GM19035 (cell line): ENCODE data around the gene OR2T8.

Experiments
- ATAC-seq: cut with Tn5 transposase; IDR thresholded peaks from one replicate; pipeline ENCODE4 v1.9.1; 2021; ENCODE audit not compliant: unreplicated experiment

OR2T8 gene, protein sequence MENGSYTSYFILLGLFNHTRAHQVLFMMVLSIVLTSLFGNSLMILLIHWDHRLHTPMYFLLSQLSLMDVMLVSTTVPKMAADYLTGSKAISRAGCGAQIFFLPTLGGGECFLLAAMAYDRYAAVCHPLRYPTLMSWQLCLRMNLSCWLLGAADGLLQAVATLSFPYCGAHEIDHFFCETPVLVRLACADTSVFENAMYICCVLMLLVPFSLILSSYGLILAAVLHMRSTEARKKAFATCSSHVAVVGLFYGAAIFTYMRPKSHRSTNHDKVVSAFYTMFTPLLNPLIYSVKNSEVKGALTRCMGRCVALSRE

DNA sequence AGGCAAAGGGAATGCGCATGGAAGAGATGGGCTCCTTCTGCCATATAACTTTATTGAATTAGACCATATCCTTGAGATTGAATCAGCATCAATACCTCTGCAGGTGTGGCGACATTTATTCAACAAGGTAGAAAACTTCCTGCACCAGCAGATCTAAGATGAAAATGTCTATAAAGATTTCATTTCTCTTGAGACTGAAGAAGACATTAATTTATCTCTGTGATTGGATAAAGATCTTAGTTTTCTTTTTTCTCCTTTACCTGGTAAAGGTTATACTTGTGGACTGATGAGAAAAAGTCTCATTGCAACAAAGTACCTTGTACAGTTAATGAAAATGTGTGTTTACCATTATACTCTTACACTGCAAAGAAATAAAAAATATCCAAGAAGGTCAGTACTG is at the start of gene OR2T8:
OR2T8 (plus strand) TSS at position 301 of the 400 bp plus-strand sequence. CDS start 766 bp downstream, outside the sequence.
- no peak for ATAC-seq

DNA sequence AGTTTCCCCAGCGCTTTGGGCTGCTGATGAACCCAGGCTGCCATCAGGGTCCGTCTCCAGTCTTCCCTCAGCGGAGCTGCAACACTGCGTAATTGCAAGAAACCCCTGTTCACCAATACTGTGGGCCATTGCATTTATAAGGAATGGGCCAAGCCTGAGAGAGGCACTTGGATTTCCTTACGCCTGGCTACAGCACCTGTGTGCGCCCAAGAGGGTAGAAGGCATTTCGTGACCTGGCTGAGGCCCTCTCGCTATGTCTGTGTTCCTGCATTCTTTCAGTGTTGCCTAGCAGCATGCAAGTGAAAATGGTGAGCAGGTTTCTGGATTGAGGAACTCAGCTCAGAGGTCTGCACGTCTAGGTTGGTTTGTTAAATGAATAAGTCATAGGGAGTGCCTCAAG is 36.7 kb upstream of the OR2T8 start:
- no peak for ATAC-seq

DNA sequence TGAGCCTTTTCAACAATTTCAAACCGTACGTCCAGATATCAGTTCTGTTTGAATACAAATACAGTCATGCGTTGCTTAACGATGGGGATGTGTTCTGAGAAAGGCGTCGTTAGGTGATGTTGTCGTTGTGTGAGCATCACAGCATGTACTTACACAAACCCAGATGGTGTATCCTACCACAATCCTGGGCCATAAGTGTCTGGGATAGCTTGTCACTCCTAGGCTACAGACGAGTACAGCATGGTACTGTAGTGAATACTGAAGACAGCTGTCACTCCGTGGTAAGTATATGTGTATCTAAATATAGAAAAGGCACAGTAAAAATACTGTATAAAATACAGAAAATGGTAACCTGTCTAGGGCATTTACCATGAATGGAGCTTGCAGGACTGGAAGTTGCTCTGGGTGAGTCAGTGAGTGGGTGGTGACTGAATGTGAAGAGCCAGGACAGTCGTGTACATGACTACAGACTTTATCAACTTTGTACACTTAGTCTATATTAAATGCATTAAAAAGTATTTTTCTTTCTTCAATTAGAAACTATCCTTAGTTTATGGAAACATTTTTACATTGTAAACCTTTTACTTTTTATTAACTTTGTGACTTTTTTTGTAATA is 35.1 kb upstream of the OR2T8 start:
- ATAC-seq = no peak

DNA sequence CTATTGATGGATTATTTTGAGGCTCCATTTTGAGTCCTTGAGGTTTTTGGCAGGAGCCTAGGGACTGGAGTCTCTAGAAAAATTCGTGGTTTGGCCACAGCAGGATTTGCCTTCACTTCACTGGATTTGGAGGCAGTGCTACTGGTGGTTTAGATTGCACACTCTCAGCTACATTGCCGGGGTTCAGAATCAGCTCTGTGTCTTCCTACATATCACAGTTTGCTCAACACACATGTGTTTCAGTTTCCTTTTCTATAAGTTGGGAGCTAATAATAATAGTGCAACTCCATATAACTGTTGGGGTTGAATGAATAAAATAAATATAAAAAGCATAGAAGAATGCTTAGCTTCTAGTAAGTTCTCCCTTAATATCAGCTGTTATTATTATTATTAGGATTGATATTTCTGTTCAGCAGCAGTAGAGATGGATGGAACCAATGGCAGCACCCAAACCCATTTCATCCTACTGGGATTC is 24.9 kb upstream of the OR2T8 start, which contains the start of gene OR2W3:
OR2W3 (plus strand) TSS at position 425 of the 475 bp plus-strand sequence; CDS start at position 425, 0 bp downstream.
- ATAC-seq = no peak

DNA sequence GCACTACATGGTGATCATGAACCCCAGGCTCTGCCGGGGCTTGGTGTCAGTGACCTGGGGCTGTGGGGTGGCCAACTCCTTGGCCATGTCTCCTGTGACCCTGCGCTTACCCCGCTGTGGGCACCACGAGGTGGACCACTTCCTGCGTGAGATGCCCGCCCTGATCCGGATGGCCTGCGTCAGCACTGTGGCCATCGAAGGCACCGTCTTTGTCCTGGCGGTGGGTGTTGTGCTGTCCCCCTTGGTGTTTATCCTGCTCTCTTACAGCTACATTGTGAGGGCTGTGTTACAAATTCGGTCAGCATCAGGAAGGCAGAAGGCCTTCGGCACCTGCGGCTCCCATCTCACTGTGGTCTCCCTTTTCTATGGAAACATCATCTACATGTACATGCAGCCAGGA is 24.1 kb upstream of the OR2T8 start:
- ATAC-seq = no peak

DNA sequence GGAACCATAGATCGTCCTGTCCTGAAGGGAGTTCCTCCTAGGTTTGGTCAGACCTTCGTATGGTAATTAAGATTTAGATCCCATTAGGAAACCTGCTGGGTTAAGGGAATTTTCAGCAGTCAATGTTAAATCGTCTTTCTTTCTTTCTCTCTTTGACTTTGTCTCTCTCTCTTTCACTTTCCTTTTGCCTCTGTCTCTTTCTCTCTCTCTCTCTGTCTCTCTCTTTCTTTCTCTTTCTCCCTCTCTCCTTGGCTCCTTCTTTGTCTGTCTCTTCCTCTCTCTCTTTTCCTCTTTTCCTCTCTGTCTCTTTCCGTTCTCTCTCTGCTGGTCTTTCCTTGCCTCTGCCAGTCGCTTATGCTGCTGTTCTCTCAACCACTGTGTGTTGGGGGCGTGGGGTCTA is 15.9 kb upstream of the OR2T8 start:
- no peak for ATAC-seq

DNA sequence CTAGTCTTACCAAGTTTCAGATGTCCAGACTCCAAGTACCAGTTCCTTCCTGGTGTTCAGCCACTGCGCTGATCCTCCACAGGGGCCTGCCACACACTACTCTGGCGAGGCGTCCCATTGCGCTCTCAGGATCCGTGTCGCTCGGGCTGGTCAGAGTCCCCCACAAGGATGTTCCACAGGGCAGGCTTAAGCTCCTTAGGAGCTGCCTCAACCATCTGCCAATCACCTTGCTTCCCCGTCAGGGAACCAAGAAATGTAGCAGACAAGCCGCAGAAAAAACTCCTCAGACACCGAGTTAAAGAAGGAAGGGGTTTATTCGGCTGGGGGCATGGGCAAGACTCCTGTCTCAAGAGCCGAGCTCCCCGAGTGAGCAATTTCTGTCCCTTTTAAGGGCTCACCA is 14.9 kb upstream of the OR2T8 start:
- no peak for ATAC-seq

DNA sequence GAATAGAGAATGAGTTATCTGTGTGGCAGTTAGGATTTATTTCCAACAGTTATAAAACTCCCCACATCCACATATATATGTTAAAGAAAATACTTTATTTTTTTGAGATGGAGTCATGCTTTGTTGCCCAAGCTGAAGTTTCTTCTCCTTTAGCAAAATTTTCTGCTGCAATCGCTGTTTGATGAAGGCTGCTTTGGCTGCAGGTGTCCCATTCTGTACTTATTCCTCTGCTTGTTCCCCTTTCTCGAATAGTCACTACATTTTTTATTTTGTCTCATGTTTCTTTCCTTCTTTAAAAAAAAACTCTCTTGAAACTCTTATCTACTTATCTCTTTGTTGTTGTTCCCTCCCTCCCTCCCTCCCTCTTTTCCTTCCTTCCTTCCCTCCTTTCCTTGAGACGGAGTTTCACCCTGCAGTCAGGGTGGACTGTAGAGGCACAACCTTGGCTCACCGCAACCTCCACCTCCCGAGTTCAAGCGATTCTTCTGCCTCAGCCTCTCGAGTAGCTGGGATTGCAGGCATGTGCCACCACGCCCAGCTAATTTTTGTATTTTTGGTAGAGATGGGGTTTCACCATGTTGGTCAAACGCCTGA is 14.0 kb upstream of the OR2T8 start:
- no peak for ATAC-seq

DNA sequence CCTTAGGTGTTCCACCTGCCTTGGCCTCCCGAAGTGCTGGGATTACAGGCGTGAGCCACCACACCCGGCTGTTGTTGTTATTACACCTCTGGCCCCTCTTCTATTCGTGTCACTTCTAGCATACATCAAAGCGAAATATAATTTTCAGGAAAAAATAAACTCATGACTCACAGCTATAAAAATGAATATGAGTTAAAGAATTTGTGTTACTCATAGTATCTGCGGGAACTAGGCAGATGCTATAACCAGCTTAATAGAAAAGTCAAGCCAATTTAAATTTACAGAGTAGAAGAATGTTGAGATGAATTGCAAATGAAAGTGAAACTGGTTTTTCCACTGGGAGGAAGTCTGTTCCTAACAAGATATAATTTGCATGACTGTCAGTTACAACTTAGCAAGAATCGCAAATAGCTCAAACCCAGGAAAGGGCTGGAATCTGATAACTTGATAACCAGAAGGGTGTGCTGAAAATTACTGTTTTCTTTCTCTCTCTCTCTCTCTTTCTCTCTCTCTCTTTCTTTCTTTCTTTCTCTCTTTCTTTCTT is 13.5 kb upstream of the OR2T8 start:
- ATAC-seq = peak; percentile 53

DNA sequence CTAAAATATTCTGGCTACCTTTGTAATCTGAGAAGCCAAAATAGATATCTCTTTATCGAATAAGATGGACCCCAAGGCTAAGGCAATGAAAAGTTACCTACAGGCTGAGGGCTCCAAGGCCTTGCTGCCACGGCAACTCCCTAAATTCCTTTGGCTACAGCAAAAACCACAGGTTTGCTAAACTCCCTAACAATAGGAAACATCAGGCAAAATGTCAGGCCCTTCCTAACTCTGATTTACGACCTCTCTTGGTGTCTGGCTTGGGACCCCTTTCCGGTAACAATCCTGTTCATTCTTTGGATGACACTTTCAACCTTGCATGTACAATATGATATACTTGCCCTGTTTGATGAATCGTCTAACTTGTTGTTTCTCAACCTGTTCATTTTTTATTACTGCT is 11.3 kb upstream of the OR2T8 start:
- no peak for ATAC-seq

DNA sequence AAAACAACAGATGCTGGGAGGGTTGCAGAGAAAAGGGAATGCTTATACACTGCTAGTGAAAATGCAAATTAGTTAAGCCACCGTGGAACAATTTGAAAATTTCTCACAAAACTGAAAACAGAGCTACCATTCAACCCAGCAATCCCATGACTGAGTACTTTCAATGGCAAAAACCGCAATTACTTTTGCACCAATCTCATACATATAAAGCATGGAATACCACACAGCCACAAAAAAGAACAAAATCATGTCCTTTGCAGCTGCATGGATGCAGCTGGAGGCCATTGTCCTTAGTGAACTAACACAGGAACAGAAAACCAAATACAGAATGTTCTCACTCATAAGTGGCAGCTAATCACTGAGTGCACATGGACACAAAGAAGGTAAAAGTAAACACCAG is 6.3 kb upstream of the OR2T8 start:
- ATAC-seq = no peak

DNA sequence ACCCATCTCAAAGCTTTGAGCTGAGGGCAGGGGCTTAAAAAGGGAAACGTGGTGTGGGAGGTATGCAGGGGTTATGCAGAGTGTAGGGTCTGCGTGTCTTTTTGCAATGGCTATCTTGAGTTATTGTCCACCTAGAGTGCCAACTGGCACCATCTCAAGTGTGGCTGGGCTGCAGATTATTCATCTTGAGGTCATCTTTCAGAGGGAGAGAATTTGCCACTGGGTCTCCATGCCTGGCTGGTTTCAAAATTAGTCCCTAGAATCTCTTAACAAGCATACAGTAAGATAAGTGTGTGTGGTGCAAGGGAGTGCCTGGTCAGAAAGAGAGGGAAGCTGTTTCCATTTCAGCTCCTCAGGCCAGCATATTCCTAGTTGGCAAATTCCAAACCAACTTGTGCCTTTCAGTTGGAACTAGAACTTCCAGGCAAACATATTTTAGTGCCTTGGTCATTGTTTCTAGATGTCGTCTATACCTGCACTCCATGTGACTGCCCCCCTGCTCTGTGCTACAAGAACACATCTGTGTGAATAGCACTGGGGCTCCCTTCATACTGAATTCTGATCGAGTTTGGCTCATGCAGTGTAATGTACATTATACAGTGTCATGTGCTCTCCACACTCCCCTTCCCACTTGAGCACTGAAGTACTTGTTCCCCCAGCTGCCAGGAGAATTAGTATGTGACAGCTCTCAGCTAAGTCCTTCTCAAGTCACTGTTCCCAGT is 5.0 kb upstream of the OR2T8 start:
- no peak for ATAC-seq

DNA sequence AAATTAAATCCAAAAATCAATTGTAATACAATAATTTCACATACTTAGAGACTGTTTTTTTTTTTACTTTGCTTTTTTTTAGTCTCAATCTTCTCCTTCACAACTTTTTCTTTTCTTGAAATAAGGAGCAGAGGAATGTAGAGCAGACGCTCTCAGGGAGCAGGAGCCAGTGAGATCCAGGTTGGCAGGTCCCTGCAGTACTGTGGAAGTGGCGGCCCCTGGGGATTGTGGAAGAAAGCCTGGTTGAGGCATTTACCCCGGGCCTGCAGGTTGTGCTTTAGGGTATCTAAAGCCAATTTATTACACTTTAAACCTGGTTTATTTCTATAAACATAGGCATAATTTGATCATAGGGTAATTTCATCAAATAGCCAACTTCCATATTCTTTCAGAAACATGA is 3.9 kb downstream of the OR2T8 start:
- ATAC-seq = no peak

DNA sequence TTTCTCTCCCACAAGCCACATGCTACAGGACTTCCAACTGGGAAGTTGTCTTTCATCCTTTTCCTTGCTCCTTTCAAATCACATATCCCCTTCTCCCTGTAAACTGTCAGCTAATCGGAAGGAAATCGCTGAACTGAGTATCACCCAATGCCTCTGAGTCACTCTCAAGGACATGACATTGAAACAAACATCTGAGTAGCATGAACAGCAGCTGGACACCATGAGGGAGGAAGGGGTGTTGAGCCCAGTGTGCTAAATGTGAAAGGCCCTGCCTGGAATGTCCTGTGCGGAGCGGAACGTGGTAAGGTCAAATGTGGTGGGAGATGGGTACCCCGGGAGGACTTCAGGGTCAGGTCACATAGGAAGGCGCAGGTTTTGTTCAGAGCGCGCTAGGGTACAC is 4.8 kb downstream of the OR2T8 start, which contains the start of gene OR2AJ1:
OR2AJ1 (plus strand) TSS at position 22 of the 400 bp plus-strand sequence. CDS start 8,880 bp downstream, outside the sequence.
- ATAC-seq = no peak

DNA sequence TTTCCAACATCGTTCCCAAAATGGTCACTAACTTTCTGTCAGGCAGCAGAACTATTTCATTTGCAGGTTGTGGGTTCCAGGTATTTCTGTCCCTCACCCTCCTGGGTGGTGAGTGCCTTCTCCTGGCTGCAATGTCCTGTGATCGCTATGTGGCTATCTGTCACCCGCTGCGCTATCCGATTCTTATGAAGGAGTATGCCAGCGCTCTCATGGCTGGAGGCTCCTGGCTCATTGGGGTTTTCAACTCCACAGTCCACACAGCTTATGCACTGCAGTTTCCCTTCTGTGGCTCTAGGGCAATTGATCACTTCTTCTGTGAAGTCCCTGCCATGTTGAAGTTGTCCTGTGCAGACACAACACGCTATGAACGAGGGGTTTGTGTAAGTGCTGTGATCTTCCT is 13.9 kb downstream of the OR2T8 start:
- ATAC-seq = no peak

DNA sequence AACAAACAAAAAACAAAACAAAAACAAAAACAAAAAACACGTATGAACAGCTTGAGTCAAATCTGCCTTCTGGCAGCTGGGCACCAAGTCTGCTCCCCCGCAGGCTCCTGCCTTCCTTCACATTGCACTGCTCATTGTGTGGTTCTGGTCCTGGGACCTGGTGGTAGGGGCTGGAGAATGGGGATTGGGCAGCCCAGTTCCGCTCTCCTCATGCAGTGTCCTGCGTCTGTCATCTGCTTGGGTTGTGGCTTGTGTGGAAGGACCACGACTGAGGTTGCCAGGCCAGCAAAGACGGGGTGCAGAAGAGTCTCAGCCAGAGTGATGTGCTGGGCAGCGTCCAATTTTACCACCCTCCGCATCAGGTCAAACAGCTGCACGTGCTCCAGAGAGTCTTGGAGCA is 15.7 kb downstream of the OR2T8 start:
- no peak for ATAC-seq

DNA sequence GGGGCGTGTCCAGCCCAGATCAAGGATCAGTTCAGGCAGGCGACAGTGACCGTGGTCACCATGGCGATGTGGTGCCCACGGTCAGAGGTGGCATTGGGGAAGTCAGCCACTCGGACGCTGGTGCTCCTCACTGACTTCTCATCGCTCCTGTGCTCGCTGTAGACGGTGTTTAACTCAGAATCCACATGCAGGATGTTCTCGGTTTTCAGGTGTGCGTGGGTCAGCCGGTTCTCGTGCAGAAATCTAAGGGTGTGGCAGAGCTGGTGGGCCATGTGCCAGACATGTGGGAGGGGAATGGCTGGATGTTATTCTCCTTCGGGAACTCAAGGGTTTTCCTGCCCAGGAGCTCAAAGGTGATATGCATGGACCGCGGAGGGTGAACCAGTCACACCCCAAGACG is 16.4 kb downstream of the OR2T8 start:
- no peak for ATAC-seq

DNA sequence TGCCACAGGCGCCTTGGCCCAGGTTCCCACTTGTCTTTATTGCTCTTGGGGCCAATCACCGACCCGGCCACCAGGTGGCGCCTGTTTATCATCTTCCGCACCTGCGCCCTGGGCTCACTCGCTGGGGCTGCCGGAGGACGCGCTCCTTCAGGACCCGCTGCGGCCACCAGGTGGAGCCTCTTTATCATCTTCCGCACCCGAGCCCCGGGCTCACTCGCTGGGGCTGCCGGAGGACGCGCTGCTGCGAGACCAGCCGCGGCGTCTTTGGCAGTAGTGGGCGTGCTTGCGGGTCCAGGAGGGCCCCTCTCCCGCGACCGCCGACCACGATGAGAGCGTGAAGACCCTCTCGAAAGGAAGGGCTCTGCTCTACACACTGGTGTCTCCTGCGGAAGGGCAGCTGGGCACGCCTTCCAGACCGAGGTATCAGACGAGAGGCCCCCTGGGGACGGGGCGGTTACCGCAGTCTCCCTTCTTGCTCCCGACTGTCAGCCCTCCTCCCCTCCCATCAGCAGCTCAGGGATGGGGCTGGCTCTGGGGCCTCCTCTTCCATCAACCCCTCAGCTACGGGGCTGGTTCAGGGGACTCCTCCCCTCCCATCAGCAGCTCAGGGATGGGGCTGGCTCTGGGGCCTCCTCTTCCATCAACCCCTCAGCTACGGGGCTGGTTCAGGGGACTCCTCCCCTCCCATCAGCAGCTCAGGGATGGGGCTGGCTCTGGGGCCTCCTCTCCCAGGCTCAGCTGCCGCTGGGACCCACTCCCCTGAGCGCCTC is 17.1 kb downstream of the OR2T8 start:
- ATAC-seq = peak; percentile 100

DNA sequence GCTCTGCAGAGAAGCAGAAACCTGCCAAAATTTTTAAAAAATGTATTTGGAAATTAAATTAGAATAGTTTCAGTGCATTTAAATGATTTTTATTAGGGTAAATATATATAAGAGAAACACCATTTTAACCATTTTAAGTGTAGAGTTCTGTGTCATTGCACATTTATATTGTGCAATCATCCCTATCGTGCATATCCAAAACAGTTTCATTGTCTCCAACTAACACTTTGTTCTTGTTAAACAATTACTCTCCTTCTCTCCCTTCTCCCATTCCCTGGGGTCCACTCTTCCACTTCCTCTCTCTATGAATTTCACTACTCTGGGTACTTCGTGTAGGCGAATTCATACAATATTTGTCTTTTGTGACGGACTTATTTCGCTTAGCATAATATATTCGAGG is 22.6 kb downstream of the OR2T8 start:
- ATAC-seq = no peak

DNA sequence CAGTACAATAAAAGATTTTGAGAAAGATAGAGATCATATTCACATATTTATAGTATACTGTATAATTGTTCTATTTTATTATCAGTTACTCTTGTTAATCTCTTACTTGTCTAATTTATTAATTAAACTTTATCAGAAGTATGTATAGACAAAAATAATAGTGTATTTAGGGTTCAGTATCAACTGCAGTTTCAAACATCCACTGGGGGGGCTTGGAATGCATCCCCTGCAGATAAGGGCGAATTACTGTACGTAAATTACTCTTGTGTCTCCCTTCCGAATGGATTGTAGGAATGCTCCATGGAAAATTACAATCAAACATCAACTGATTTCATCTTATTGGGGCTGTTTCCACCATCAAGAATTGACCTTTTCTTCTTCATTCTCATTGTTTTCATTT is 28.5 kb downstream of the OR2T8 start, which contains the start of gene OR2L8:
OR2L8 (plus strand) TSS at position 301 of the 400 bp plus-strand sequence; CDS start at position 301, 0 bp downstream.
- no peak for ATAC-seq
